GM13976 (cell line): Measurements from ENCODE around the gene SNX13.

Experiments
- DNase-seq: peaks from one replicate; pipeline ENCODE4 v3.0.0; 2012; ENCODE audit warnings: low spot score
- in situ Hi-C: fragments of 300-500 bp; cut with MboI; formaldehyde crosslinking; loops from one replicate; pipeline ENCODE4 v1.12.0; 2022; ENCODE audit warnings: low sequenced_read_pairs, mixed read lengths, inconsistent platforms; ENCODE audit not compliant: unreplicated experiment
- TF ChIP-seq, protein P1 (sequence below): IDR thresholded peaks from 2 replicates; pipeline ENCODE4 v1.5.1; 2012; ENCODE audit warnings: borderline replicate concordance, mild to moderate bottlenecking; ENCODE audit not compliant: insufficient read depth; ENCODE audit errors: extremely low read depth, missing control alignments, control extremely low read depth

The SNX13 gene

DNA sequence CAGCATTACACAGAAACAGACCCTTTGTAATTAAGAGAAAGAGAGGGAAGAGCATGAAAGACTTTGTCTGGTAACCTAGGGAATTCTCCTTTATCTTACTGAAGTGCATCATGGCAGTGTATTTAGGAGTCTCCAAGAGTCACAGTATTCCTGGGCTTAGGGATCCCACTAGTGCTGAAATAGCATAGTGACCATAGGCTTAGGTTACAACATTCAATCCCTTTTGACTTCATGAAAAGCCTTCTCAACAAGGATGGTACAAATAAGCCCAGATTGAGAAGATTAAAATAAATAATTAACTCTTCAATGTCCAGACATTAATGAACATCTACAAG lies 76.5 kb downstream of the SNX13 start:
- in situ Hi-C loops, result no loop called here
- DNase-seq, result no peak
- TF ChIP-seq, protein P1, sequence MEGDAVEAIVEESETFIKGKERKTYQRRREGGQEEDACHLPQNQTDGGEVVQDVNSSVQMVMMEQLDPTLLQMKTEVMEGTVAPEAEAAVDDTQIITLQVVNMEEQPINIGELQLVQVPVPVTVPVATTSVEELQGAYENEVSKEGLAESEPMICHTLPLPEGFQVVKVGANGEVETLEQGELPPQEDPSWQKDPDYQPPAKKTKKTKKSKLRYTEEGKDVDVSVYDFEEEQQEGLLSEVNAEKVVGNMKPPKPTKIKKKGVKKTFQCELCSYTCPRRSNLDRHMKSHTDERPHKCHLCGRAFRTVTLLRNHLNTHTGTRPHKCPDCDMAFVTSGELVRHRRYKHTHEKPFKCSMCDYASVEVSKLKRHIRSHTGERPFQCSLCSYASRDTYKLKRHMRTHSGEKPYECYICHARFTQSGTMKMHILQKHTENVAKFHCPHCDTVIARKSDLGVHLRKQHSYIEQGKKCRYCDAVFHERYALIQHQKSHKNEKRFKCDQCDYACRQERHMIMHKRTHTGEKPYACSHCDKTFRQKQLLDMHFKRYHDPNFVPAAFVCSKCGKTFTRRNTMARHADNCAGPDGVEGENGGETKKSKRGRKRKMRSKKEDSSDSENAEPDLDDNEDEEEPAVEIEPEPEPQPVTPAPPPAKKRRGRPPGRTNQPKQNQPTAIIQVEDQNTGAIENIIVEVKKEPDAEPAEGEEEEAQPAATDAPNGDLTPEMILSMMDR, result no peak

DNA sequence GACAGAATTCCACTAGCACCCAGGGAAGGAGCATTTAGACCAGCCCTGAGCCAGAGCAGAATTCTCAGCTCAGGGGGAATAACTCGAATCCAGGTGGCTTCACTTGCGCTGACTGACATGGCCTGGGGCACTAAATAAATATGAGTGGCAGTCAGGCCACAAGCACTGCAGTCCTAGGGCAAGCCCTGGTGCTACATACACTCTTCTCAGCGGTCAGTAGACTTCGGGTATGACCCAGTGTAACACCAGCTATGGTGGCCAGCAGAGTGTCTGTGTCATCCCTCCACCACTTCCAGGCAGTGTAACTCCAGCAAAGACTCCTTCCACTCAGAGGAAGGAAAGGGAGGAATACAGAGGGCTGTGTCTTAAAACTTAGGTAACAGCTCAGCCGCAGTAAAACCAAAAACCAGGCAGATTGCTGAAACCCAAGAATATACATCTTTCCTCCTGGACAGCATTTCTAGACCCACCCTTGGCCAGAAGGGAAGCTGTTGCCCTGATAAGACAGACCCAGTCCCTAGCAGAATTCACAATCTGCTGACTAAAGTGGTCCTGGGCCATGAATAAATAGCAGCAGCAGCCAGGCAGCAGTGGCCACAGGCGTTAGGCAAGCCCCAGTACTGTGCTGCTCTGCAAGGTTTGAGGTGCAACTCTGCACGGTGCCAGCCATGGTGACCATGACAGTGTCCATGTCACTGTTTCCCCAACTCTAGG lies 77.0 kb downstream of the SNX13 start:
- TF ChIP-seq, protein P1, result no peak
- no peak for DNase-seq
- in situ Hi-C loops, result no loop called here

DNA sequence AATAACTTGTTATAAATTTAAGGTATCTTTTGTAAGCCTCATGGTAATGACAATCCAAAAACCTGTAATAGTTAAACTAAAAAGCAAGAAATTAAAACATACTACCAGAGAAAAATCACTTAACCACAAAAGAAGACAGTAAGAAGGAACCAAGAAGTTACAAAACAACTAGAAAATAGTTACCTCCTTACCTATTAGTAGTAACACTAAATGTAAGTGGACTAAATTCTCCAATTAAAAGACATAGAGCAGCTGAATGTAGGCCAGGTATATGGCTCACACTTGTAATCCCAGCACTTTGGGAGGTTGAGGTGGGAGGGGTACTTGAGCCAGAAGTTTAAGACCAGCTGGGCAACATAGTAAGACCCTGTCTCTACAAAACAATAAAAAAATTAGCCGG lies 84.0 kb downstream of the SNX13 start:
- in situ Hi-C loops, result no loop called here
- TF ChIP-seq, protein P1, result no peak
- no peak for DNase-seq

DNA sequence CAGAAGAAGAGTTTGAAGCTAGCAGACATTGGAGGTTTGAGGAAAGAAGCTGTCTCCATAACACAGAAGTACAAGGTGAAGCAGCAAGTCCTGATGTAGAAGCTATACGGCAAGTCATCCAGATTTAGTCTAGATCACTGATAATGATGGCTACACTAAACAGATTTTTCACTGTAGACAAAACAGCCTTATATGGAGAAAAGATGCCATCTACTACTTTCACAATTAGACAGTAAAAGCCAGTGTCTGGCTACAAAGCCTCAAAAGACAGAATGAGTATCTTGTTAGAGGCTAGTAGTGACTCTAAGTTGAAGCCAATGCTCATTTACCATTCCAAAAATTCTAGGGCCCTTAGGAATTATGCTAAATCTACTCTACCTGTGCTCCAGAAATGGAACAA lies 85.1 kb downstream of the SNX13 start:
- no peak for DNase-seq
- in situ Hi-C loops, result no loop called here

DNA sequence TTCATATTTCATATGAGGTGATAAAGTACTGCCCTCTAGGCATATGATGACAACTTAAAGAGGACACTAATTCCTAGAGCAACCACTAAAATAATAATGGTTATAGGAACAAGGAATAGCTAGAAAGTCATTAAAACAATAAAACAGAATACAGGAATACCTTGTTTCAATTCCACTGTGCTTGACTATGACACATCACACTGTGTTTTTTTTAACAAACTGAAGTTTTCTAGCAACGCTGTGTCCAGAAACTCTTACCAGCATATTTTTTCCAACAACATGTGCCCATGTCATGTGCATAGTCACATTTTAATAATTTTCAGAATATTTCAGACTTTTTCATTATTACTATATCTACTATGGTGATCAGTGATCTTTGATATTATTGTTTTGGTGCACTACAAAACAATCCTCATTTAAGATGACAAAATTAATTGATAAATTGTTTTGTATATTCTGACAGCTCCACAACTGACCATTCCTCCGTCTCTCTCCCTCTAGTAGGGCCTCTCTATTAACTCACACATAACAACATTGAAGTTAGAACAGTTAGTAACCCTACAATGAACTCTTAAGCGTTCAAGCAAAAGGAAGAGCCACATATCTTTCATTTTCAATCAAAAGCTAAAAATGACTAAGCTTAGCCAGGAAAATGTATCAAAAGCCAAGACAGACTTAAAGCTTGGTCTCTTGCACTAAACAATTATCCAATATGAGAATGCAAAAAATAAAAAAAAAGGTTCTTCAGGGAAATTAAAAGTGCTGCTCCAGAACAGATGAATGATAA lies 85.8 kb downstream of the SNX13 start:
- in situ Hi-C loops, result no loop called here
- no peak for DNase-seq
- TF ChIP-seq, protein P1, result no peak

More for the DNA sequence above, 85.1 kb downstream of the SNX13 start:
- TF ChIP-seq, protein P1, result no peak

DNA sequence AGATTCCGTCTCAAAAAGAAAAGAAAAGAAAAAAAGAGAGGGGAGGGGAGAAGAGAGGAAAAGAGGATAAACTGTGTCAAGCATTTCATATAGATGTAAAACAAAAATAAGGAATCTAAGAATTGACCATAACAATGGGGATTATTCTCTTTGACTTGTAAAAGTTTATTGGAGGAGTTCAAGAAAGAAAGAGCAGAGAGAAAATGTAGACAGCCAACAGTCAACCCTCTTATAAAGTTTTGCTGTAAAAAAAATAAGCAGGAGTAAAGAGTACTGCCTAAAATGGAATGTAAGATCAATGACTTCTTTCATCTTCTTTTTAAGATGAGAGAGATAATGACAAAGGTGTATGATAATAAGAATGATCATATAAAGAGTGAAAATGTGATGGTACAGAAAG lies 87.9 kb downstream of the SNX13 start:
- in situ Hi-C loops, result no loop called here
- no peak for DNase-seq
- TF ChIP-seq, protein P1, result no peak

DNA sequence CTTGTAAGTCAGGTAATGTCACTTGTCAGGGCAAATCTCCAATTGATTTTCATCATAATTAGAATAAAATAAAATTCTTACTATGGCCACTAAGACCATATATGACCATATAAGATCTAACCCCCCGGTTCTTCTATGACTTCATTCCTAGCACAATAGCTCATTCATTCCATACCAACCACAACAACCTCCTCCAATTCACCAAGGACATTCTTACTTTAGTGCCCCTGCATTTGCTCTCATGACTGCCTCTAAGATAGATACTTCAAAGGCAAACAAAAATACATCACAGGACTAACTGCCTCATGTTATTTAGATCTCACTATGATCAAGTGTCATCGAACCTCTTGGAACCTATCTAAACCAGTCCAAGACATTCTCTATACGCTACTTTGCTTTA lies 90.8 kb downstream of the SNX13 start:
- TF ChIP-seq, protein P1, result no peak
- no peak for DNase-seq
- in situ Hi-C loops, result no loop called here
